ENCODE results near the gene TNP2.

Gene TNP2

GRCh38 chr16:11310997-11311561, 42.0 kb upstream of the TNP2 start:
- Histone ChIP-seq H3K9me3 (replicated peaks in 1 of 11) (peaks cover 12 to 32% (median 28%) of the 10 kb centered on the region in 11 experiments; a peak in 21 of 22 replicates), H3K4me2 (peak overlapping the region; percentile 74 to 89 (median 80)), H3K27ac (peak overlapping the region; percentile 29 to 98 (median 91); a peak in 21 of 22 replicates), H4K20me1 (no peaks in the 10 kb centered on the region), H3K27me3 (peaks cover 0 to 6% (median 0%) of the 10 kb centered on the region in 11 experiments; a peak in 1 of 22 replicates), H3K36me3 (no peaks in the 10 kb centered on the region; a peak in 1 of 22 replicates), H3K4me1 (peaks cover 51 to 85% (median 81%) of the 10 kb centered on the region in 10 experiments), H3K4me3 (peak overlapping the region in 6 of 10 experiments; percentile 2 to 53 (median 9); a peak in 3 of 20 replicates), H3K9ac (peak overlapping the region; percentile 54 to 84 (median 77); a peak in 21 of 22 replicates)
- no peak for TF ChIP-seq Cebpa-rat (IDR thresholded peaks at IDR 0.05)

GRCh38 chr16:11310634-11310977, 41.5 kb upstream of the TNP2 start:
- Histone ChIP-seq H3K4me1 (peaks cover 49 to 81% (median 77%) of the 10 kb centered on the region in 10 experiments), H3K9ac (peak overlapping the region; percentile 54 to 84 (median 77); a peak in 21 of 22 replicates), H3K4me3 (peak overlapping the region in 6 of 10 experiments; percentile 2 to 53 (median 9); a peak in 2 of 20 replicates), H4K20me1 (no peaks in the 10 kb centered on the region), H3K9me3 (replicated peaks in 1 of 11) (peaks cover 12 to 37% (median 28%) of the 10 kb centered on the region in 11 experiments; a peak in 21 of 22 replicates), H3K36me3 (no peaks in the 10 kb centered on the region; a peak in 1 of 22 replicates), H3K4me2 (peak overlapping the region; percentile 74 to 89 (median 80)), H3K27ac (peak overlapping the region; percentile 29 to 98 (median 91); a peak in 21 of 22 replicates), H3K27me3 (peaks cover 0 to 5% (median 0%) of the 10 kb centered on the region in 11 experiments; a peak in 1 of 22 replicates)
- TF ChIP-seq Cebpa-rat (IDR thresholded peaks at IDR 0.05) = no peak; a peak in 1 of 22 replicates

- Histone ChIP-seq H3K4me3 (no peak overlapping the region; a peak in 1 of 20 replicates), H3K4me1 (peaks cover 47 to 78% (median 71%) of the 10 kb centered on the region in 10 experiments), H3K9me3 (replicated peaks in 1 of 11) (peaks cover 12 to 43% (median 31%) of the 10 kb centered on the region in 11 experiments; a peak in 21 of 22 replicates), H3K27ac (peak overlapping the region in 10 of 11 experiments; percentile 76 to 98 (median 92); a peak in 20 of 22 replicates), H3K36me3 (no peaks in the 10 kb centered on the region; a peak in 1 of 22 replicates), H4K20me1 (no peaks in the 10 kb centered on the region), H3K27me3 (peaks cover 0 to 3% (median 0%) of the 10 kb centered on the region in 11 experiments; a peak in 1 of 22 replicates), H3K4me2 (peak overlapping the region; percentile 74 to 89 (median 80)), H3K9ac (peak overlapping the region in 9 of 11 experiments; percentile 69 to 84 (median 78); a peak in 15 of 22 replicates)
- TF ChIP-seq Cebpa-rat (IDR thresholded peaks at IDR 0.05) = no peak
These were observed 40.9 kb upstream of the TNP2 start for GRCh38 chr16:11309895-11310633.

DNA sequence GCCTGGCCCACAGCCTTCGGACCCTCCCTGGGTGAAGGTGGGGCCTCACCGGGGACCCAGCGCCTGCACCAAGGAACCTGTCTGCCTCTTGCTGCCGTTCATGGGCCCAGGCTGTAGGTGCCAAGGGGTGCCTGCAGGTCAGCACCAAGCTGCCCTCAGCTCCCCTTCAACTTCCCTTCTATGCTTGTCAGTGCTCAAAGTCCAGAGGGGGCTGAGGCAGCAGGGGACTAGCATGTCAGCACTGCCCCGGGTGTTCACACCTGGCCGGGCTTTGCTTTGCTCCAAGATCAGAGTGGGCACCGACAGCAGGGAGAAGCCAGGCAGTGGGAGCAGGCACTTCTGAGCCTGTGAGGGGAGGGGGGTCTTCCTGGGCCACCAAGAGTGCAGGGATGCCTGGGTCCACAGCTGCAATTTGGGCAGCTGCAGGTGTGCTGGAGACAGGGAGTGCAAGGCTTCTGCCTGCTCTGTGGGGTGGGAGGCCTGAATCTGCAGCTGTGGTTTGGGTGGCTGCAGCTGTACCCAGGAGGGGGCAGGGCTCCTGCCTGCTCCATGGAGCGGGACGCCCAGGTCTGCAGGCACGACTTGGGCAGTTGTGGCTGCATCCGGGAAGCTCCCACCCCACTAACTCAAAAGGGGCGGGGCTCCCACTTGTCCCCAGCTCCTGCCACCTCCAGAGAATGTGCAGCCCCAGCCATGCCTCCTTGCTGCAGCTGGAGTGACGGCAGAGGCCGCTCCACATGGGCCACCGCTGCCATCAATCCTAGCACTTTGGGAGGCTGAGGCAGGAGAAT, 39.6 kb upstream of the TNP2 start:
- Histone ChIP-seq H3K27me3 (no peaks in the 10 kb centered on the region; a peak in 1 of 22 replicates), H3K4me1 (peaks cover 47 to 70% (median 59%) of the 10 kb centered on the region in 10 experiments), H4K20me1 (no peaks in the 10 kb centered on the region), H3K9ac (peak overlapping the region in 7 of 11 experiments; percentile 14 to 84 (median 80); a peak in 10 of 22 replicates), H3K4me2 (peak overlapping the region; percentile 8 to 89 (median 80)), H3K4me3 (peak overlapping the region in 3 of 10 experiments; percentile 7 to 40 (median 11); a peak in 3 of 20 replicates), H3K36me3 (no peaks in the 10 kb centered on the region; a peak in 1 of 22 replicates), H3K9me3 (replicated peaks in 1 of 11) (peaks cover 12 to 46% (median 33%) of the 10 kb centered on the region in 11 experiments; a peak in 21 of 22 replicates), H3K27ac (peak overlapping the region in 8 of 11 experiments; percentile 88 to 98 (median 94); a peak in 16 of 22 replicates)
- TF ChIP-seq Cebpa-rat (IDR thresholded peaks at IDR 0.05) = no peak

- peak overlapping the region in 8 of 11 experiments; percentile 40 to 98 (median 94); a peak in 14 of 22 replicates for H3K27ac ChIP-seq
- H3K36me3 ChIP-seq = no peaks in the 10 kb centered on the region; a peak in 1 of 22 replicates
- no peak for TF ChIP-seq Cebpa-rat (IDR thresholded peaks at IDR 0.05)
- peak overlapping the region in 5 of 11 experiments; percentile 11 to 49 (median 37); a peak in 6 of 22 replicates for H3K9ac ChIP-seq
- H4K20me1 ChIP-seq = no peaks in the 10 kb centered on the region
- H3K4me1 ChIP-seq = peaks cover 43 to 70% (median 54%) of the 10 kb centered on the region in 10 experiments
- peak overlapping the region in 3 of 10 experiments; percentile 7 to 40 (median 23); a peak in 3 of 20 replicates for H3K4me3 ChIP-seq
- peaks cover 12 to 50% (median 33%) of the 10 kb centered on the region in 11 experiments; a peak in 21 of 22 replicates for H3K9me3 ChIP-seq (replicated peaks in 1 of 11)
- no peaks in the 10 kb centered on the region; a peak in 1 of 22 replicates for H3K27me3 ChIP-seq
- H3K4me2 ChIP-seq = peak overlapping the region; percentile 8 to 89 (median 80); a peak in 20 of 22 replicates
These were observed 38.7 kb upstream of the TNP2 start for GRCh38 chr16:11307639-11308492.

- Histone ChIP-seq H3K9ac (no peak overlapping the region), H3K4me1 (peaks cover 36 to 62% (median 47%) of the 10 kb centered on the region in 10 experiments)
These were observed 38.0 kb upstream of the TNP2 start for GRCh38 chr16:11306997-11307638.

DNA sequence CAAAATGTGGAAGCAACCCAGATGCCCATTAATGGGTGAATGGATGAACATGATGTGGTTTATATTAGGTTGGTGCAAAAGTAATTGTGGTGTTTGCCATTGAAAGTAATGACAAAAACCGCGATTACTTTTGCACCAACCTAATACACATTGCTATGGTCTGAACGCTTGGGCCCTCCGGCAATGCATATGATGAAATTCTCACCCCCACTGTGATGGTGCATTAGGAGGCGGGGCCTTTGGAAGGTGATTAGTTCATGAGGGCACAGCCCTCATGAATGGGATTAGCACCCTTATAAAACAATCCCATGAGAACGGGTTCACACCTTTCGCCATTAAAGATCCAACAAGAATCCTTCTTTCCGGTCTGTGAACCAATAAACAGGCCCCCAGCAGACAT, 37.3 kb upstream of the TNP2 start:
- Histone ChIP-seq H3K27ac (peak overlapping the region in 1 of 11 experiments; percentile 8; a peak in 1 of 22 replicates), H3K36me3 (no peaks in the 10 kb centered on the region; a peak in 1 of 22 replicates)

More at GRCh38 chr16:11306997-11307638, 38.0 kb upstream of the TNP2 start:
- peak in 1 of 11 experiments; percentile 39; a peak in 1 of 22 replicates for TF ChIP-seq Cebpa-rat (IDR thresholded peaks at IDR 0.05)
- H4K20me1 ChIP-seq = no peaks in the 10 kb centered on the region
- peaks cover 12 to 50% (median 33%) of the 10 kb centered on the region in 11 experiments; a peak in 21 of 22 replicates for H3K9me3 ChIP-seq (replicated peaks in 1 of 11)
- H3K4me3 ChIP-seq = peak overlapping the region in 1 of 10 experiments; percentile 23; a peak in 1 of 20 replicates
- no peaks in the 10 kb centered on the region; a peak in 1 of 22 replicates for H3K27me3 ChIP-seq
- no peaks in the 10 kb centered on the region; a peak in 1 of 22 replicates for H3K36me3 ChIP-seq
- peak overlapping the region in 3 of 11 experiments; percentile 92 to 98 (median 96); a peak in 5 of 22 replicates for H3K27ac ChIP-seq
- H3K4me2 ChIP-seq = peak overlapping the region in 1 of 11 experiments; percentile 83; a peak in 1 of 22 replicates

More for the DNA sequence above, 37.3 kb upstream of the TNP2 start:
- H3K4me2 ChIP-seq = no peak overlapping the region
- H3K9ac ChIP-seq = no peak overlapping the region
- H4K20me1 ChIP-seq = no peaks in the 10 kb centered on the region
- no peaks in the 10 kb centered on the region; a peak in 1 of 22 replicates for H3K27me3 ChIP-seq
- H3K4me1 ChIP-seq = peaks cover 30 to 57% (median 42%) of the 10 kb centered on the region in 10 experiments
- peaks cover 12 to 50% (median 33%) of the 10 kb centered on the region in 11 experiments; a peak in 21 of 22 replicates for H3K9me3 ChIP-seq (replicated peaks in 1 of 11)
- TF ChIP-seq Cebpa-rat (IDR thresholded peaks at IDR 0.05) = no peak
- no peak overlapping the region for H3K4me3 ChIP-seq

All from BLaER1 treated with 17β-estradiol and CSF1 and Interleukin-3, amounts not matched to agents 10 nM and 100 nM (cell line).